NT2/D1 (cell line): ENCODE data around the gene CLSTN2.

Source experiments
- YY1 ChIP-seq: IDR thresholded peaks from 2 replicates; pipeline ENCODE4 v1.6.1; 2011; ENCODE audit not compliant: insufficient read length, insufficient read depth
- ZNF274 ChIP-seq: IDR thresholded peaks from 2 replicates; pipeline ENCODE4 v1.6.1; 2011; ENCODE audit warnings: mild to moderate bottlenecking, low read depth, low read length

GRCh38 chr3:140011611-140012277 lies 76.8 kb downstream of the CLSTN2 start:
- no peak for TF ChIP-seq ZNF274
- no peak for TF ChIP-seq YY1
